ENCODE results near the gene KCNJ4. TPM values are rescaled to one million over a fixed set of nuclear protein-coding genes. Genes with fewer than 3 reads are reported as not detected.

Gene KCNJ4
- total RNA-seq, 1 experiment from 2014 or later = not detected

DNA sequence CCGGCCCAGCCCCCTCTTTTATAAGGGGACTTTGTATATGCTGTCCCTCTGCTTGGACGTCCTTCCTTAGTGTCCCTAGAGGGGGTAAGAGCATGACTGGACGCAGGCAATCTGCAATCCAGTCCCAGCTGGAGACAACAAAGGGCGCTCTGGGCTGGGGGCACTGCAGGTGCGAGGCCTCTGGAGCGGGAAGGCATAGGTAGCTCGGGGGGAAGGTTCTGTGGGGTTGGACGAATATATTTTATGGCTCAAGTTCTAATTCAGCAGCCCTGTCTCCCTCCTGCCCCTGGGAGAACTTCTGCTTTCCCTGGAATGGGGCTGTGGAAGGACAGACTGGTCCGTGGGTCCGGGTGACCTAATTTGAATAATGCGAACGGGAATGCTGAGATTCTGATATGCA lies 40.0 kb downstream of the KCNJ4 start:
- Mint-ChIP-seq H3K27me3 (ENCODE audit: unreplicated experiment) (peaks cover 9% of the 10 kb centered on the region), H3K9me3 (ENCODE audit: low read depth, unreplicated experiment) (no peaks in the 10 kb centered on the region), H3K4me1 (ENCODE audit: low read depth, unreplicated experiment) (no peaks in the 10 kb centered on the region), H3K36me3 (ENCODE audit: insufficient read depth, unreplicated experiment) (peaks cover 14% of the 10 kb centered on the region), H3K27ac (ENCODE audit: unreplicated experiment) (no peak overlapping the region), H3K4me3 (ENCODE audit: low read depth, unreplicated experiment) (no peak overlapping the region)
- intact Hi-C loops (cut with micrococcal nuclease; ENCODE audit: unreplicated experiment) = loop anchor here (5.0 kb wide), 1 partner anchor 272 kb away; no protein-coding TSS in a partner anchor
- no peak for DNase-seq
- TF ChIP-seq, protein P1, sequence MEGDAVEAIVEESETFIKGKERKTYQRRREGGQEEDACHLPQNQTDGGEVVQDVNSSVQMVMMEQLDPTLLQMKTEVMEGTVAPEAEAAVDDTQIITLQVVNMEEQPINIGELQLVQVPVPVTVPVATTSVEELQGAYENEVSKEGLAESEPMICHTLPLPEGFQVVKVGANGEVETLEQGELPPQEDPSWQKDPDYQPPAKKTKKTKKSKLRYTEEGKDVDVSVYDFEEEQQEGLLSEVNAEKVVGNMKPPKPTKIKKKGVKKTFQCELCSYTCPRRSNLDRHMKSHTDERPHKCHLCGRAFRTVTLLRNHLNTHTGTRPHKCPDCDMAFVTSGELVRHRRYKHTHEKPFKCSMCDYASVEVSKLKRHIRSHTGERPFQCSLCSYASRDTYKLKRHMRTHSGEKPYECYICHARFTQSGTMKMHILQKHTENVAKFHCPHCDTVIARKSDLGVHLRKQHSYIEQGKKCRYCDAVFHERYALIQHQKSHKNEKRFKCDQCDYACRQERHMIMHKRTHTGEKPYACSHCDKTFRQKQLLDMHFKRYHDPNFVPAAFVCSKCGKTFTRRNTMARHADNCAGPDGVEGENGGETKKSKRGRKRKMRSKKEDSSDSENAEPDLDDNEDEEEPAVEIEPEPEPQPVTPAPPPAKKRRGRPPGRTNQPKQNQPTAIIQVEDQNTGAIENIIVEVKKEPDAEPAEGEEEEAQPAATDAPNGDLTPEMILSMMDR (IDR thresholded peaks at IDR 0.05; ENCODE audit: unreplicated experiment) = no peak
- no TSS peak for BruUV-seq (replicated peaks)
- CTCF ChIA-PET = no interaction called here

DNA sequence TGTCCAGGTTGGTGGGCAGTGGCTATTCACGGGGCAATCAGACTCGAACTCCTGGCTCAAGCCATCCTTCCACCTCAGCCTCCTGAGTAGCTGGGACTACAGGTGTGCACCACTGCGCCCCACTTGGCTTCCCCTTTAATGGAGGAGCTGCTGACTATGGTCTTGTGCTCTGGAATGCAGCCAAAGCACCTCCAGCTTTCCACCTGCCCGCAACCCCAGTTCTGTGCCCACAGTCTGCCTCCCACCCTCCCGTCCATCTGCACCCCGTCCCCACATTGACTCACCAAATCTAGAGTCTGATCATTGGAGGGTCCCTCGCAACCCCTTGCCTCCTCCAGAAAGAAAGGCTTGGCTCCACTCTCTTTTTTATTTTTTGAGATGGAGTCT lies 41.0 kb downstream of the KCNJ4 start:
- H3K4me1 Mint-ChIP-seq (ENCODE audit: low read depth, unreplicated experiment) = no peaks in the 10 kb centered on the region
- H3K4me3 Mint-ChIP-seq (ENCODE audit: low read depth, unreplicated experiment) = no peak overlapping the region
- no peak overlapping the region for H3K27ac Mint-ChIP-seq (ENCODE audit: unreplicated experiment)
- DNase-seq = no peak
- no peaks in the 10 kb centered on the region for H3K9me3 Mint-ChIP-seq (ENCODE audit: low read depth, unreplicated experiment)
- TF ChIP-seq, protein P1 (IDR thresholded peaks at IDR 0.05; ENCODE audit: unreplicated experiment) = no peak
- peaks cover 14% of the 10 kb centered on the region for H3K36me3 Mint-ChIP-seq (ENCODE audit: insufficient read depth, unreplicated experiment)
- peaks cover 8% of the 10 kb centered on the region for H3K27me3 Mint-ChIP-seq (ENCODE audit: unreplicated experiment)
- intact Hi-C loops (cut with micrococcal nuclease; ENCODE audit: unreplicated experiment) = loop anchor here (5.0 kb wide), 1 partner anchor 158 kb away; the partner anchor contains the start of gene DMC1
- CTCF ChIA-PET = interaction anchor here (0.9 kb wide), 1 partner anchor 157 kb away, joined by 3 read pairs; no protein-coding TSS in a partner anchor
- BruUV-seq (replicated peaks) = no TSS peak

DNA sequence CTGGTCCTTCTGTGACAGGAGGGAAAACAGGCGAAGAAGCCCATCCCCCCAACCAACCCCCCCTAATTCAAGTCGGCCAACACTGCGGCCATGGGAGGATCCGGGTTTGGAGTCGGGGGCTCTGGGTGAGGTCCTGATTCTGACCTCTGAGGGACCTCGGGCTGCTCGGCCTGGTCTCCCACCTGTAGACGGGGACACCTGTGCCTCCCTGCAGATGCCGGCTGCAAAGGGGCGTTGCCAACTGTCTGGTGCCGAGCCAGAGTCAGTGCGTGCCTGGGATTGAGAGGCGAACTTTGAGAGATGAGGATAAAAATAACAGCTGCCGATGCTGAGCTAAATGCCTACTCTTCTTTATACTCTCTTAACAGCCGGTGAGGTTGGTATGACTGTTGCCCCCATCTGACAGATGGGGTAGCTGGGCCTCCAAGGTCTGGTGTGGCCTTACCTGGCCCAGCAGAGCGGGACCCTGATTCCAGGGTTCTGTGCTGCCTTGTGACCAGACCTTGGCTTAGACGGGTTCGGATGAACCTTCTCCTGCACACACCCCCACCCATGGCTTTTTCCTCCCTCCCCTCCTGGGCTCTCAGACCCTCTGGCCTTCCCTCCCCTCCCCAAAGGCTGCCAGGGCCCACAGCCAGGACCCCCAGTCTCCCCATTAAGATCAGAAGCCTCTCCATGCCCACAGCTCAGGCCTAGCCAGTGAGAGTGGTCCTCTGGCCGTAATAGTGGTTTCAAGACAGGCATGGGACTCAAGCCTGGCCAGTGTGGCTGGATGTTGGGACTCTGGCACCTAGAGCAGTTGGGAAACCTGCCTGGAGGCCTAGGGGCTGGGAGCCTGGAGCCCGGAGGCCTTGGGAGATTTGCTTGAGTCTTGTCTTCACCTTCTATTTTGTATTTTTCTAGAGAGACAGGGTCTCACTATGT lies 41.7 kb downstream of the KCNJ4 start:
- intact Hi-C loops (cut with micrococcal nuclease; ENCODE audit: unreplicated experiment) = loop anchor here (5.0 kb wide), 1 partner anchor 159 kb away; the partner anchor contains the start of gene DMC1
- H3K27me3 Mint-ChIP-seq (ENCODE audit: unreplicated experiment) = peaks cover 2% of the 10 kb centered on the region
- DNase-seq = no peak
- H3K27ac Mint-ChIP-seq (ENCODE audit: unreplicated experiment) = no peak overlapping the region
- no peaks in the 10 kb centered on the region for H3K9me3 Mint-ChIP-seq (ENCODE audit: low read depth, unreplicated experiment)
- peak overlapping the region; percentile 61 for H3K4me3 Mint-ChIP-seq (ENCODE audit: low read depth, unreplicated experiment)
- CTCF ChIA-PET = interaction anchor here (0.9 kb wide), 1 partner anchor 157 kb away, joined by 3 read pairs; no protein-coding TSS in a partner anchor
- H3K4me1 Mint-ChIP-seq (ENCODE audit: low read depth, unreplicated experiment) = no peaks in the 10 kb centered on the region
- no TSS peak for BruUV-seq (replicated peaks)
- TF ChIP-seq, protein P1 (IDR thresholded peaks at IDR 0.05; ENCODE audit: unreplicated experiment) = no peak
- H3K36me3 Mint-ChIP-seq (ENCODE audit: insufficient read depth, unreplicated experiment) = peaks cover 14% of the 10 kb centered on the region

DNA sequence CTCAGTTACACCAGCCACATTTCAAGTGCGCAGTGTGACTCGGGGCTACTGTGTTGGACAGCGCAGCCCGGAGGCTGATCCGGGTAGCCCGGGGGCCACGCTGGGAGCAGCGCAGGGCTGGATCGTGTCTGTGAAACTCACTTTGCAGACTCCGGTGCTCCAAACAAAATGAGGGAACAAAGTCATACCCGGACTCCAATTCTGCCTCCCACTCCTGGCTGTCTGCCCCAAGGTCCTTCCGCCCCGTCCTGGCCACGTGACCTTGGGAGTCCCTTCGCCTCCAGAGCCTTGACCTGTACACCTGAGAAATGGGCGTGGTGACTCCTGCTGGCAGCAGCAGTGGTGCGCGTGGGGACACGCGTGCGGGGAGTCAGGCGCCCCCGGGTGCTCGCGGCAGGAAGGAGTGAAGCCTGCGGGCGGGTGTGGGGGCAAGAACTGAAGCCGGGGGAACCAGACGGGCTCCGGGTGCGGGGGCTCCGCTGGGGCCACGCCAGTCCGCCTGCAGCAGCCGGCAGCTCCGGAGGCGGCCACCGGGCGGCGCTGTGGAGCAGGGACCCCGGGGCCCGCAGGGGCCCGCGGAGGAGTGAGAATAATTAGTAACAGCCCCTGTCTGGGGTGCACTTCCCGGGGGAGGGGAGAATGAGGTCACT lies 42.4 kb downstream of the KCNJ4 start:
- Mint-ChIP-seq H3K27me3 (ENCODE audit: unreplicated experiment) (no peaks in the 10 kb centered on the region), H3K27ac (ENCODE audit: unreplicated experiment) (no peak overlapping the region), H3K36me3 (ENCODE audit: insufficient read depth, unreplicated experiment) (peaks cover 14% of the 10 kb centered on the region), H3K9me3 (ENCODE audit: low read depth, unreplicated experiment) (no peaks in the 10 kb centered on the region), H3K4me3 (ENCODE audit: low read depth, unreplicated experiment) (peak overlapping the region; percentile 61), H3K4me1 (ENCODE audit: low read depth, unreplicated experiment) (no peaks in the 10 kb centered on the region)
- intact Hi-C loops (cut with micrococcal nuclease; ENCODE audit: unreplicated experiment) = loop anchor here (5.0 kb wide), 1 partner anchor 160 kb away; the partner anchor contains the start of gene DMC1
- CTCF ChIA-PET = no interaction called here
- DNase-seq = peak; percentile 46
- TF ChIP-seq, protein P1 (IDR thresholded peaks at IDR 0.05; ENCODE audit: unreplicated experiment) = peak; percentile 97
- no TSS peak for BruUV-seq (replicated peaks)

Data from Calu3 (cell line).